Heart left ventricle (tissue), 16 donors: ENCODE results near the gene EFNB3. TPM values are rescaled to one million over a fixed set of nuclear protein-coding genes. Genes with fewer than 3 reads are reported as not detected.

Source experiments
- ATAC-seq, 4 donors: fragments of 200-7000 bp; cut with Tn5 transposase; one replicate each; pipeline ENCODE4 v1.9.1; 2020 to 2022; ENCODE audit warnings: moderate library complexity in 4 of 4, mild to moderate bottlenecking in 3 of 4, moderate number of reproducible peaks in 1 of 4
- DNase-seq, 5 donors: peaks; one replicate each; pipeline ENCODE4 v3.0.0-alpha.2; 2020
- H3K27ac ChIP-seq, 12 donors: fragments of 200-600 bp; sonication (generic) in 4 of 12; one replicate each; pipeline versions ENCODE4 v1.5.0 to v1.8.0; 2016 to 2022; ENCODE audit warnings: mild to moderate bottlenecking in 2 of 12
- H3K27me3 ChIP-seq, 9 donors: fragments of 200-600 bp; sonication (generic) in 2 of 9; one replicate each; pipeline versions ENCODE4 v1.5.1 to v1.8.0; 2016 to 2022; ENCODE audit warnings: mild to moderate bottlenecking in 3 of 9
- H3K36me3 ChIP-seq, 9 donors: fragments of 200-600 bp; sonication (generic) in 2 of 9; one replicate each; pipeline versions ENCODE4 v1.5.0 to v1.8.0; 2018 to 2022; ENCODE audit warnings: mild to moderate bottlenecking in 2 of 9
- H3K4me1 ChIP-seq, 12 donors: fragments of 200-600 bp; sonication (generic) in 4 of 12; one replicate each; pipeline versions ENCODE4 v1.5.0 to v1.8.0; 2016 to 2022; ENCODE audit warnings: mild to moderate bottlenecking in 3 of 12
- H3K4me3 ChIP-seq, 12 donors: fragments of 200-600 bp; sonication (generic) in 4 of 12; one replicate each; pipeline versions ENCODE4 v1.5.0 to v1.8.0; 2017 to 2022; ENCODE audit warnings: mild to moderate bottlenecking in 9 of 12, moderate library complexity in 4 of 12
- H3K9me3 ChIP-seq, 12 donors: fragments of 200-600 bp; sonication (generic) in 4 of 12; one replicate each; pipeline versions ENCODE4 v1.5.0 to v1.8.0; 2016 to 2022; ENCODE audit warnings: mild to moderate bottlenecking in 1 of 12
- CTCF ChIP-seq, 12 donors: fragments of 200-600 bp; sonication (generic) in 4 of 12; IDR thresholded peaks; one replicate each; pipeline versions ENCODE4 v1.5.0 to v1.8.0; 2018 to 2022; ENCODE audit warnings: antibody characterized with exemption in 12 of 12, mild to moderate bottlenecking in 5 of 12
- POLR2A ChIP-seq, 2 donors: fragments of 450-650 bp; IDR thresholded peaks; one replicate each; pipeline ENCODE4 v1.6.1; 2017; ENCODE audit warnings: antibody characterized with exemption in 2 of 2, mild to moderate bottlenecking in 2 of 2, moderate library complexity in 2 of 2
- WGBS, 4 donors: extraction: QIAGEN DNeasy Blood & Tissue Kit in 2 of 4; methylation state at CpG; one replicate each; pipeline versions ENCODE4 v1.1.5 to v1.1.7; 2013 to 2018; 5-methylcytosine and 5-hydroxymethylcytosine counted together
- intact Hi-C, 10 donors: fragments of 100-400 bp; cut with DNase I; formaldehyde crosslinking; loops; one replicate each; pipeline versions ENCODE4 v1.11.1 to v1.14.2; 2022
- polyA plus RNA-seq, 2 donors: library from polyadenylated mRNA; stranded (reverse); fragments of 200-250 nt; gene quantifications; one replicate each; pipeline ENCODE4 v1.2.3, GENCODE V29; 2013
- total RNA-seq, 9 donors: library from RNA; depleted of rRNA in 2 of 9; stranded (reverse); fragments of >200 nt in 2 of 9; fragmentation: NEBNext Ultra II Directional in 3 of 9; extraction: Animal tissue kit (Norgen Biotek cat#: 25700) in 3 of 9; gene quantifications; one replicate each; pipeline versions ENCODE4 v1.1.0 to v1.2.4, GENCODE V29; 2016 to 2023
- donor health status: ischemic (EF 13 %, LVEDD 7.1; RV severe dilation, severe dysfunction).
- donor health status: healthy with polysubstance abuse.
- donor health status: DM: no; HTN: yes; CAD: no.
- donor health status: DM: no; HTN: no; CAD: no.
- donor health status: ischemic (EF 25% LVEDD 6.9; RV normal size, moderate dysfunction).
- donor health status: ischemic (EF 25% LVEDD 5.7; RV mildly dilated, moderate dysfunction).
- donor health status: healthy.
- donor health status: DM: yes; HTN: yes; CAD: no.
- donor health status: ischemic (EF 35%, LVEDD 5.7; RV mildly dilated, moderate dysfunction).
- donor health status: nonischemic (EF 11% LVEDD 7.7; RV severe dilation, severe dysfunction).
- donor health status: DM: yes; HTN: yes; CAD: no.
- donor health status: PGD.
- donor health status: ischemic (EF 29% LVEDD 5.4; RV normal size, mild dysfunction).
- donor health status: nonischemic (EF 23%, LVEDD 6.1; RV moderate dilation, normal function).

Gene EFNB3
- total and polyA plus RNA-seq, 11 donors, result 0.10 to 4.6 (median 0.36) TPM

- intact Hi-C loops, result no loop called here
- Histone ChIP-seq H3K36me3 (peaks cover 0 to 48% (median 24%) of the 10 kb centered on the region in 9 donors), H3K4me3 (no peak overlapping the region), H3K27ac (no peak overlapping the region), H3K9me3 (no peaks in the 10 kb centered on the region), H3K27me3 (no peaks in the 10 kb centered on the region), H3K4me1 (no peaks in the 10 kb centered on the region)
- no peak for TF ChIP-seq POLR2A (IDR thresholded peaks at IDR 0.05)
- no peak for TF ChIP-seq CTCF (IDR thresholded peaks at IDR 0.05)
- DNase-seq (no peak), ATAC-seq (no peak)
- WGBS, 4 donors, result 96 to 99% (median 96%) methylated on average over 4 of the region's 4 CpGs
Measured at GRCh38 chr17:7697828-7698588, 7.0 kb upstream of the EFNB3 start.

- ATAC-seq (no peak), DNase-seq (no peak)
- H3K4me1 ChIP-seq, result peaks cover 5 to 23% (median 13%) of the 10 kb centered on the region in 12 donors
- H3K36me3 ChIP-seq, result peaks cover 0 to 27% (median 16%) of the 10 kb centered on the region in 9 donors
- no peak overlapping the region for H3K27ac ChIP-seq
- no peaks in the 10 kb centered on the region for H3K9me3 ChIP-seq
- 96 to 98% (median 96%) methylated on average over 7 of the region's 7 CpGs for WGBS, 4 donors
- peaks cover 11 to 21% (median 19%) of the 10 kb centered on the region in 9 donors for H3K27me3 ChIP-seq
- no peak overlapping the region for H3K4me3 ChIP-seq
- intact Hi-C loops, result no loop called here
- TF ChIP-seq CTCF (IDR thresholded peaks at IDR 0.05) (no peak), POLR2A (IDR thresholded peaks at IDR 0.05) (no peak)
Measured at GRCh38 chr17:7700510-7700909, 4.5 kb upstream of the EFNB3 start.

GRCh38 chr17:7701681-7702080, 3.3 kb upstream of the EFNB3 start:
- Histone ChIP-seq H3K4me3 (no peak overlapping the region), H3K27me3 (peaks cover 13 to 32% (median 25%) of the 10 kb centered on the region in 9 donors), H3K4me1 (peaks cover 5 to 29% (median 15%) of the 10 kb centered on the region in 12 donors), H3K9me3 (no peaks in the 10 kb centered on the region), H3K36me3 (peaks cover 0 to 21% (median 13%) of the 10 kb centered on the region in 9 donors), H3K27ac (no peak overlapping the region)
- 88 to 94% (median 92%) methylated on average over 7 to 14 of the region's 14 CpGs for WGBS, 4 donors
- no peak for TF ChIP-seq POLR2A (IDR thresholded peaks at IDR 0.05)
- no peak for TF ChIP-seq CTCF (IDR thresholded peaks at IDR 0.05)
- DNase-seq, result no peak
- no peak for ATAC-seq
- intact Hi-C loops, result no loop called here

- TF ChIP-seq POLR2A (IDR thresholded peaks at IDR 0.05), result no peak
- no peak for TF ChIP-seq CTCF (IDR thresholded peaks at IDR 0.05)
Measured at GRCh38 chr17:7702776-7703175, 2.2 kb upstream of the EFNB3 start.

More at GRCh38 chr17:7702776-7703175, 2.2 kb upstream of the EFNB3 start:
- Histone ChIP-seq H3K27ac (no peak overlapping the region), H3K4me3 (no peak overlapping the region), H3K9me3 (no peaks in the 10 kb centered on the region), H3K36me3 (peaks cover 0 to 21% (median 13%) of the 10 kb centered on the region in 9 donors), H3K27me3 (peaks cover 13 to 40% (median 25%) of the 10 kb centered on the region in 9 donors), H3K4me1 (peaks cover 5 to 29% (median 15%) of the 10 kb centered on the region in 12 donors)
- ATAC-seq (no peak), DNase-seq (no peak)
- 75 to 90% (median 84%) methylated on average over 6 to 13 of the region's 13 CpGs for WGBS, 4 donors
- intact Hi-C loops, result no loop called here
